GM18868 (cell line): ENCODE results near the gene NCOA5.

ENCODE experiments used
- ATAC-seq: cut with Tn5 transposase; IDR thresholded peaks from one replicate; pipeline ENCODE4 v1.9.1; 2021; ENCODE audit warnings: mild to moderate bottlenecking, moderate library complexity; ENCODE audit not compliant: unreplicated experiment

NCOA5 gene

GRCh38 chr20:46021361-46022359, 68.1 kb downstream of the NCOA5 start:
- ATAC-seq: no peak

DNA sequence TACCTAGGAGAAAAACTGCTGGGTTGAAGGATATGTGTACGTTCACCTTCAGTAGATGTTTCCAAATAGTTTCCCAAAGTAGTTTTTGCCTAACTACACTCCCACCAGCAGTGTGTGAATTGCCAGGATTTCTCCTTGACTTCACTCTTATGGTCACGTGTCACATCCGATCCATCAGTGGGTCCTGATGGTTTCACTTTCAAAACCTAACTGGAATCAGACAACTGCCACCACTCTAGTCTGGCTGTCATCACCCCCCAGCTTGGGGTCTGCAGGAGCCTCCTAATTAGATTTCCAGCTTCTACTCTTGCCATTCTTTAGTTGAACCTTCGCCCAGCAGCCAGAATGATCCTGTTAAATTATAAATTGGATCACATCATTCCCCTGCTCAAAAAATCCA, 69.2 kb downstream of the NCOA5 start:
- no peak for ATAC-seq

- no peak for ATAC-seq
Observed at GRCh38 chr20:46018611-46019010, 71.2 kb downstream of the NCOA5 start.

GRCh38 chr20:46018112-46018511, 71.7 kb downstream of the NCOA5 start:
- no peak for ATAC-seq

DNA sequence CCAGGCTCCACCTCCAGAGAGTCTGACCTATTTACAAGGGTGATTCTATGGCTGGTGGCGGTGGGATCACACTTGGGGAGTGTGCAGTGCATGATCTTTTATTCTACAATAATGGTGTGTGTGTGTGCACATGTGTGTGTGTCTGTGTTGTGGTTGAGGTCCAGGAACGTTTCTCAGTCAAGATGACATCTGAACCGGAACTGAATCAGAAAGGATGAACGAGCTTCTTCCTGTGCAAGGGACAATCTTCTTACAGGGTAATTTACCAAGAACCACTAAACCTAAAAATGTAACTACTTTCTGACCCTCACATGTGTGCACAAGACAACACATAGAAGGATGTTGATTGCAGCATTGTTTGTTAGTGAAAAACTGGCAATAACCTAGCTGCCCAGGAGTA, 72.5 kb downstream of the NCOA5 start:
- ATAC-seq: no peak

DNA sequence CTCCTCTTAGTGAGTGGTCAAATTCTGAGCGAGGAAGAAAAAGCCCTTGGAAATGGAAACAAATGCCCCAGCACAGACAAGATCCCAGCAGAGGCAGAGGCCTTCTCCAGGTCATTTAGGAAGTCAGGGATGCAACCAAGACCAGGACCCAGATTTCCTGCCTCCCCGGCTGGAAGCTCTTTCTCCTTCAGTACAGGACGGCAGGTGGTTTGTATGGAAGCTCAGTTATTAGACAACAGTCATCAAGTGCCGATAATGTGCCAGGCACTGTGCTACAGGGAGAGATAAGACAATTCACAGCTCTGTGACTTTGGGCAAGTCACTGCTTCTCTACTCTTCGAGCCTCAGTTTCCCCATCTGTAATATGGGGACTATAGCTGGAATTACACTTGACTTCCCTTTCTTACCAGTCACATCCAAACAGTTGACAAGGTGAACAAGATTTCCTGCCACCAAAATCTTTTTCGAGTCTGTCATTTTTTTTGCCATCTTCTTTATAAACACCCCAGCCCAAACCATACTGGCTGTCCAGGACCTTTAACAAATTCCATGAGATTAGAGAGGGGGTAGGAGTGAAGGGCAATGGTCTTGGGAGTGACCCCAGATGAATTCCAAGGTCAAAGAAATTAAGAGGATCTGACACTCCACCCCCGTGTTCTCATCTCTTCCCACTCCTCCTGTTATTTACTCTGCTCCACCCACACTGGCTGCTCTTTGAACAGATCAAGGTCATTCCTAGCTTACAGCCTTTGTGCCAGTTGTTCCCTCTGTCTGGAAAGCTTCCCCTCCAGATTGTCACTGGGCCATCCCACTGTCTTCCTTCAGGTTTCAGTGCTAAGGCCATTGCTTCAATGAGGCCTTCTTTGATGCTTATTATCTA, 75.0 kb downstream of the NCOA5 start:
- ATAC-seq: no peak

DNA sequence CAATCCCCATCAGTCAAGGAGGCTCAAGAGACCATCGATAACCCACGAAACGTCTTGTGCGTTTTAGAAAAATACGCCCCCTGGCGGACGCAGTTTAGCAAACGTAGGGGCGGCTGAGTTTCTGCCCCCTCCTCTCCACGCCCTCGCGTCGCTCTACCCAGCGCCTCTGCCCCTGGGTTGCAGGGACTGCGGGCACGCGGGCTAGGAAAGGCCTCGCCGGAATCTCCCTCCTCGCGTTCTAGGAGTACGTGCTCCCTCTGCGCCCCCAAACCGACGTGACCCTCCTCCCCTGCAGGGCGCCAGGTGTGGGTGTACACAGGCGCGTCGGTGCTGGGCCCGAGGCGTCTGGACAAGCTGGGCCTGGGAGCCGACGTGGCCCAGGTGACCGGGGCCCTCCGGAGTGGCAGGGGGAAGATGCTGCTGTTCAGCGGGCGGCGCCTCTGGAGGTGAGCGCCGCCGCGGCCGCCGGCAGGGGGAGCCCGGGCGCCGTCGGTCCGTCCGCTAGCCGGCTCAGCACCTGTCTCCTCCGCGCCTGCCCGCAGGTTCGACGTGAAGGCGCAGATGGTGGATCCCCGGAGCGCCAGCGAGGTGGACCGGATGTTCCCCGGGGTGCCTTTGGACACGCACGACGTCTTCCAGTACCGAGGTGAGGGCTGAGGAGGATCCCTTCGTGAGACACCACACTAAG, 75.8 kb downstream of the NCOA5 start:
- ATAC-seq: peak; percentile 74

- ATAC-seq: no peak
Observed at GRCh38 chr20:46013322-46013828, 76.4 kb downstream of the NCOA5 start.

GRCh38 chr20:46012921-46013320, 76.8 kb downstream of the NCOA5 start:
- ATAC-seq: no peak

DNA sequence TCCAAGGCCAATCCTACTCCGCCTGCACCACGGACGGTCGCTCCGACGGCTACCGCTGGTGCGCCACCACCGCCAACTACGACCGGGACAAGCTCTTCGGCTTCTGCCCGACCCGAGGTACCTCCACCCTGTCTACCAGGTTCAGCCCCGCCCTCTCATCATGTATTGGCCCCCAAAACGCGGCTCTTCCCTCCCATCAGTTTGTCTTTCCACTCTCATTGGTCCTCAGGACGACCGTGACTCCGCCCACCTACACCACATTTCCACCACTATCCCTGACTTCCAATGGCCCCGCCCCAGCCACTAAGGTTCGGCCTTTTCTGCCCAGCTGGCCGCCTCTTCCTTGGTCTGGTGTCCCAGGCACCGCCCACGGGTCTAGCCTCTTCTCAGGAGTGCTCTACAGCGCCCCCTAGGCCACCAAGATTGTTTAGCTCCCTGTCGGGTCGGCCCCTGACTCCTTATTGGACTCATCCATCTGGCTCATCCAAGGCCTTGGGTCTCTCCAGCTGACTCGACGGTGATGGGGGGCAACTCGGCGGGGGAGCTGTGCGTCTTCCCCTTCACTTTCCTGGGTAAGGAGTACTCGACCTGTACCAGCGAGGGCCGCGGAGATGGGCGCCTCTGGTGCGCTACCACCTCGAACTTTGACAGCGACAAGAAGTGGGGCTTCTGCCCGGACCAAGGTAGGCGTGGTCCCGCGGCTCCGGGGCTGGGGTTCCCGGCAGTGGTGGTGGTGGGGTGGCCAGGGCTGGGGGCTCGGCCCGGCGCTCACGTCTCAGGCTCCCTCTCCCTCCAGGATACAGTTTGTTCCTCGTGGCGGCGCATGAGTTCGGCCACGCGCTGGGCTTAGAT, 77.9 kb downstream of the NCOA5 start:
- ATAC-seq: no peak
